ENCODE measurements around the gene TTC7B.

The TTC7B gene

GRCh38 chr14:90753456-90754005 is 62.7 kb downstream of the TTC7B start:
- H3K4me3 ChIP-seq (ENCODE audit: low read length) = no peak overlapping the region
- no peak for DNase-seq (ENCODE audit: low read depth, low spot score)

DNA sequence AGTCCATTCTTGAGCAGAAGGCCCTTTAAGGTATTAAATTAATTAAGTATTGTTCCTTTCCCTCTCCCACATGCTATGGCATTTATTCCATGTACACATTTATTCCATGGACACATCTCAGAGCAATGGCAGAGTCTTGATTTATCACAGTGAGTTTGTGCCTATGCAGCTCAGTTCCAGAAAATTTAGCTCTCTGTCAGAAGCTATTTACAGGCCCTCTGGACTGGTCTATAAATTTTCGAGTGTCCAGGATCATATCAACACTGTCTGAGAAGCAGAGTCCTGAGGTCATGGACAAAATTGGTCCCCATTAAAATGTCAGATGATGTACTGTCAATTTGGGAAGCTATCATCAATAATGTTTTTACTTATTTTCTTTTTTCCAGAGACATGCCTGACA is 65.5 kb downstream of the TTC7B start:
- no peak for DNase-seq (ENCODE audit: low read depth, low spot score)
- no peak overlapping the region for H3K4me3 ChIP-seq (ENCODE audit: low read length)

DNA sequence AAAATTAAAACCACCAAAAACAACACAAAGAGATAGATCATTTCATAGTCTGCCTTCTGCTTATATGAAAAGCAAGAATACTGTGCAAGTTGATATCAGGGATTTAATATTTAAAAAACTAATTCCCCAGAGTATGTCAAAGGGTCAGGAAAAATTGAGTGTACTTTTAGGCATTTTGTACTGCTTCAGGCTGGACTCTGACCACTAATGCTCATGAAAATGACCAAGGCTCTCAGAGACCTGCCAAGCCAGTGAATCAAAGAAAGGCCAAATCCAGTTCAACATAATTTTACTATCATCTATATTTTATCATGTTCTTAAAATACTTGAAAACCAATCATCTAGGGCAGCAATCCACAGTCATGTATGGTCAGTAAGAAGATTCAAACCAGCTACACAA is 66.0 kb downstream of the TTC7B start:
- DNase-seq (ENCODE audit: low read depth, low spot score) = no peak
- no peak overlapping the region for H3K4me3 ChIP-seq (ENCODE audit: low read length)

DNA sequence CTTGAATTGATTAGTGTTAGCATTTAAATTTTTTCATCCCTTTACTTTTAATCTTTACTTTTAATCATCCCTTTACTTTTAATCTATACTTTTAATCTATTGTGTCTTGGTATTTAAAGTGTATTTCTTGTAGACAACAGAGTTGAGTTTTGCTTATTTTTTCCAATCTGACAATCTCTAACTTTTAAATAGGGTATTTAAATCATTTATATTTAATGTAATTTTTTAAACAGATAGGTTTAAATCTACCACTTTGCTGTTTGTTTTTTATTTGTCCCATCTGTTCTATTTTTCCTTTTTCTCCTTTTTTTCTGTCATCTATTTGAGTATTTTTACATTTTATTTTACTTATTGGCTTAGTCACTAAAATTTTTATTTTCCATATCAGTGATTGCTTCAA is 68.3 kb downstream of the TTC7B start:
- H3K4me3 ChIP-seq (ENCODE audit: low read length) = no peak overlapping the region
- DNase-seq (ENCODE audit: low read depth, low spot score) = no peak

DNA sequence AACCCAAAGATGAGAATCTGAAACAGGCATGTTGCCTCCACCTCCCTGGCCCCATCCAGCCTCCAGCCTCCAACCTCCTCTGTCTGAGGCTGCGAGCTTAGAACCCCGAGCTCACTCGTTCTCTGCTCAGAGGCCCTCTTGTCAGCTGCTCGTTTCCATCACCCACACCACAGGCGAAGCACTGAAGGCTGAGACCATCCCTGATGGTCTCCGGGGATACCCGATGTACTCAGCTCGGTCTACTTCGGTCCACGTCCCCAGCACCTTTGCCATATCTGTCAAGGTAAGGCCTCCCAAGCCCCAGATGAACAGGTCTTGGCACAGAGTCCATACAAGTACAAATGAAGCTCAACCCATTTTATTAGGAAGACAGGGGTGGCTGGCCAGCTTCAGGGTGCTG is 72.4 kb downstream of the TTC7B start:
- no peak overlapping the region for H3K4me3 ChIP-seq (ENCODE audit: low read length)
- no peak for DNase-seq (ENCODE audit: low read depth, low spot score)

- DNase-seq (ENCODE audit: low read depth, low spot score) = no peak
- no peak overlapping the region for H3K4me3 ChIP-seq (ENCODE audit: low read length)
Measured at GRCh38 chr14:90743425-90743824, 72.8 kb downstream of the TTC7B start.

DNA sequence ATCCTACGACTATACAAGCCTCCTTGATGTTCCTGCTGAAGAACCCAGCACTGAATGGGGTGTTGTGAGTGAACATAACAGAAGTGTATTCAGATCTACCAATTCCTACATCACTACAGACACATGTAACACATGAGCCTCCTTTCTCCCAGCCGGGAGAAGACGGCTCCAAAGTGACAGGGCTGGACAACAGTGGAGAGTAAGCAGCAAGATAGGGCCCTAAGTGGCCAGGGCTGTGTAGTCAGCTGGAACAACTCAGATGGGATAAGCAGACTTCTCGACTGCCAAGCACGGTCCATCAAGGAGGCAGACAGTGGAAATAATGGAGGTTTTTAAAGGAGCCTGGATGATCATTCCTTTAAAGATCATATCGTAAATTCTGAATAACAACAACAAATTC is 73.5 kb downstream of the TTC7B start:
- no peak overlapping the region for H3K4me3 ChIP-seq (ENCODE audit: low read length)
- DNase-seq (ENCODE audit: low read depth, low spot score) = no peak

GRCh38 chr14:90742252-90742651 is 74.0 kb downstream of the TTC7B start:
- no peak for DNase-seq (ENCODE audit: low read depth, low spot score)

DNA sequence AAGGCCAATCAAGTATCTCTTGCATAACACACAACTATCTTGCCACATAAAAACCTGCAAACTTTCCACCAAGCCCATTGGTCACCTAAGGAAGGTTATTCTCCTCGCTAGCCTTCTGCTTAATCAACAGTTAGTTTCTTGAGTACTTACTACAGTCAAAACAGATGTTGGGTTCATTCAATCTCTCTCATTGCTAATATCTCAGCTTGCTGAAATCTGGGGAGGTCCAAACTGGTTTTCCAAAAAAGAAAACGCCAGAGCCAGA is 74.6 kb downstream of the TTC7B start:
- no peak overlapping the region for H3K4me3 ChIP-seq (ENCODE audit: low read length)
- DNase-seq (ENCODE audit: low read depth, low spot score) = no peak

More at GRCh38 chr14:90742252-90742651, 74.0 kb downstream of the TTC7B start:
- no peak overlapping the region for H3K4me3 ChIP-seq (ENCODE audit: low read length)

GRCh38 chr14:90740946-90741681 is 75.1 kb downstream of the TTC7B start:
- DNase-seq (ENCODE audit: low read depth, low spot score) = no peak
- no peak overlapping the region for H3K4me3 ChIP-seq (ENCODE audit: low read length)

- DNase-seq (ENCODE audit: low read depth, low spot score) = no peak
- H3K4me3 ChIP-seq (ENCODE audit: low read length) = no peak overlapping the region
Measured at GRCh38 chr14:90740081-90740480, 76.1 kb downstream of the TTC7B start.

DNA sequence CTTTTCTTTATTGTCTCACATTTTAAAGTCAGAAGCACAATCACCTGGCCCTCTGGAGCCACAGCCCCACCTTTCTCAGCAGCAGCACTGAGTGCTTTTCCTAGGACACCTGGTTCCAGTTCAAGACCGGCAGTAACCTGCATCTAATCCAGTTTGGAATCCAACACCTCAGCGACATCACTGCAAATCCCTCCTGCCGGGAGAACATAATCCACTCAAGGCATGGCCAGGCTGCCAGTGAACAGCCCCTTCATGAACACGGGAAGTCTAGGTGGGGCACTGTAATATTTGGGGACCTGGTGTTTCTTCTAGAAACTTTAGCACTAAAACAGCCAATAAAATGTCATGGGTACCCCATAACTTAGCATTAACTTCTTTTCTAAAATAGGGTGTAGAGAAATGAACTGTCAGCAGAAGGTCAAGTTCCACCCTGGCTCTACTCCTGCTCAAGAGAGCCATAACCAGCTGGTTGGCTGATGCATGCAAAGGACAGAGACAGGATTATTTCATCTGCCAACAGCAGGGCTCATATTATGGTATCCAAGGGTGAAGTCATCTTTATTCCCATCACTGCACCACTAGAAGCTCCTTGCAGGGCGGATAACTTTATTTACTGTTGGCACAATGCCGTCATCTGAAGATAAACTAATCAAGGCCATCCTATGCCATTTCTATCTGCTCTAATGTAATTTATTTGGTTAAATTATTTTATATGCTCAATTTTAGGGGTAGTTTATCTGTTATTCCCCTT is 76.7 kb downstream of the TTC7B start:
- no peak for DNase-seq (ENCODE audit: low read depth, low spot score)
- no peak overlapping the region for H3K4me3 ChIP-seq (ENCODE audit: low read length)

DNA sequence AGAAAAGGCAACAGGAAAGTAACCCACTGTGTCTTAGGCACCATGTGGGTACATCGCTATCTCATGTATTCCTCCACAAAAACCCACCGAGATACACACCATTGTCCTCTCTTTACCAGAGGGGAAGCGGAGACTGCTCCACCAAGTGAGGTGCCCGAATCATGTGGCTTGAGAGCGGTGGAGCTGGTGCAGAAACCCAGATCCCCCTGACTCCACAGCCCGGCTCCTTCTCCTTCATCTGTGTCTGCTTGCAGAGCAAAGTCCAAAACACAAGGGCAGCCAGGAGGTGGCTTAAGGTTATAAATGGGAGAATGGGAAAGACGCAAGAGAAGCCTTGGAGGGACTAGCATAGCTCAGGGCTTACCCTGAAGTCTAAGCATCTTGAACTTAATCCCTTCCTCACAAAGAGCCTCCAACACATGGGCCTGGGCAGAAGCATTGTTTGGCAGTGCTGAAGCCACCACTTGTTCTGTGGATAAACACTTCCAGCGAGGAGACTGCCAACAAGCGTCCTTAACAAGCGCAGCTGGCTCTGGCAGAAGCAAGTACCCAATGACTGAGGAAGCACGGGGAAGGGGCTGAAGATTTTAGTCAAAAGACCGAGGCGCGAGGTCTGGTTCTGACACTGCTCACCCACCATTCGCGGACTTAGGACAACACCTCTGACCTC is 83.0 kb downstream of the TTC7B start:
- no peak overlapping the region for H3K4me3 ChIP-seq (ENCODE audit: low read length)
- no peak for DNase-seq (ENCODE audit: low read depth, low spot score)

DNA sequence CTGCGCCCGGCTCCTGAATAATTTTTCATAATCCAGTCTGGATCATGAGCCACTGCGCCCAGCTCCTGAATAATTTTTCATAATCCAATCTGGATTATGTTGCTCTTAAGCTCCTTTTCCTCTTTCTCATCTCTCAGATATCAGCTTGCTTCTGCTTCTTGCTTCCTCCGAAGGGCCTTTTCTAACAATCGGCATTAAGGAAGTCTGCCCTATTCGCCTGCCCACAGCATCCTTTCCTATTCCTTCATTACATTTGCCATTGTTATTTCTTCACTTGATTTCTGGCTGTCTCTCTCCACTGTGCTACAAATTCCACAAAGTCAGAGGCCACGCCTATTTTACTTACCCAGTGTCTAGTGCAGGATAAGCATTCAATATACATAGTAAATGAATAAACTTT is 83.5 kb downstream of the TTC7B start:
- no peak overlapping the region for H3K4me3 ChIP-seq (ENCODE audit: low read length)
- no peak for DNase-seq (ENCODE audit: low read depth, low spot score)

DNA sequence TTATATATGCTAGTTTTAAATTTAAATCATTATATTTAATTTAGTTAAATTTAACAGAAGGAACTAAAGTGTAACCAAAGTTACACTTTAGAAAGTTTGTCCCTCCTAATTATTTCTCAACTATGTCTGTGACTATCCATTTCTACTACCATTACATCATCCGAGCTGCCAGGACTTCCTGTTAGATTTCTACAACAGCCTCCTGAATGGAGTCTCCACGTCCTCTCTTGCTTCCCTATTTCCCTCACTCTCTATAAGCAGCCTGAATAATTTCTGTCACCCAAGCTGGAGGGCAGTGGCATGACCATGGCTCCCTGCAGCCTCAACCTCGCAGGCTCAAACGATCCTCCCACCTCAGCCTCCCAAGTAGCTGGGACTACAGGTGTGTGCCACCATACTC is 84.1 kb downstream of the TTC7B start:
- DNase-seq (ENCODE audit: low read depth, low spot score) = no peak
- H3K4me3 ChIP-seq (ENCODE audit: low read length) = no peak overlapping the region

GRCh38 chr14:90731487-90731886 is 84.7 kb downstream of the TTC7B start:
- no peak for DNase-seq (ENCODE audit: low read depth, low spot score)
- H3K4me3 ChIP-seq (ENCODE audit: low read length) = no peak overlapping the region

DNA sequence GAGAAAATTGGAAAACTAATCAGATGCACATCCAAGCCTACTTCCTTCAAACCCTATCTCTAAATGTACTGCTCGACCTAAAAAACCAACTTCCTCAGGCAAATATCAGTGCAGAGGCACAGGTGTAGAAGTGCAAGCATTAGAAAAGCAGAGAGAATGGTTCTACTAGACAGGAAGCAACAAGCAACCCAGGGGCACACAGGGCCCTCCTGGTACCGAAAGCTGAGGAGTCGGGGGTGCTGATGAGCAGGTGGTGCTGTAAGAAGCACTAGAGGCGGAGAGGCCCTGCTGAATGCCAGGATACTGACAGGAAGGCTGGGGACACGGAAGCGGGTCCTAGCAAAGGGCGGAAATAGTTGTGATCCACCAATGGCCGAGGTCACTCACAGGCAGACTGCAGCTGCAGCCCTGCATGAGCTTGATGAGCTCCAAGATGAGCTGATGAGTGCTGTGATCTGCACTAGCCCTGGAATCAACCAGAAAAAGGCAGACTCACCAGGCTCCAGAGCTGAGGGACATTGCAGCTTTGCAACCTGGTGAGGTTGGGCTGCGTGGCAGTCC is 85.9 kb downstream of the TTC7B start:
- peak; percentile 8 for DNase-seq (ENCODE audit: low read depth, low spot score)
- H3K4me3 ChIP-seq (ENCODE audit: low read length) = no peak overlapping the region

- H3K4me3 ChIP-seq (ENCODE audit: low read length) = no peak overlapping the region
- no peak for DNase-seq (ENCODE audit: low read depth, low spot score)
Measured at GRCh38 chr14:90728951-90729350, 87.3 kb downstream of the TTC7B start.

GRCh38 chr14:90727082-90727481 is 89.1 kb downstream of the TTC7B start:
- no peak overlapping the region for H3K4me3 ChIP-seq (ENCODE audit: low read length)
- no peak for DNase-seq (ENCODE audit: low read depth, low spot score)

DNA sequence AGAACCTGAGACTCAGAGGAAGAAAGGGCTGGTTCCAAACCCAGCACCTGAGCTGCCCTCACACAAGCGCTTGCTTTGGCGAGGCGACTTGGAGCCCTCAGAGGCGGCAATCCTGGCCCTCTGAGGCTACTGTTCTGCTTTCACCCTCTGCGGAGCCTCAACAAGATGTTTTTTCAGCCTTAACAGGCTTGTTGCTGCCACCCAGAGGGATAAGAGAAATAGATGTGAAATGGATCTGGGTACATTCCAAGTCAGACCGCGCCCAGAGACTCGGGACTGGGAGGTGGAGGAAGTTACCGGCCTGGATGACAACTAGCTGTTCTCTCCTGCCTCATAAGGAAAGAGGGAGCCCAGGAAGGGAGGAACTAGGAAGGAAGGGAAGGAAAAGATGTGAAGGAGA is 89.6 kb downstream of the TTC7B start:
- no peak for DNase-seq (ENCODE audit: low read depth, low spot score)
- H3K4me3 ChIP-seq (ENCODE audit: low read length) = no peak overlapping the region
